Transverse colon (tissue), 4 donors: ENCODE data around the gene RARA.

Experiments used
- POLR2AphosphoS5 ChIP-seq, 3 donors: sonication (generic); formaldehyde crosslinking; IDR thresholded peaks; one replicate each; pipeline ENCODE4 v1.6.1; 2016; ENCODE audit warnings: antibody characterized with exemption in 3 of 3
- TF ChIP-seq, protein P1 (sequence below), 5 experiments: fragments of 200-600 bp in 3 of 5; fragments of 450-650 bp in 2 of 5; sonication (generic) in 3 of 5; IDR thresholded peaks; 1 replicate in 2 of 5; 2 replicates in 3 of 5; pipeline ENCODE4 v1.5.1; 2016 to 2017; ENCODE audit warnings: antibody characterized with exemption in 5 of 5, inconsistent platforms in 3 of 5, mild to moderate bottlenecking in 2 of 5, moderate library complexity in 1 of 5

DNA sequence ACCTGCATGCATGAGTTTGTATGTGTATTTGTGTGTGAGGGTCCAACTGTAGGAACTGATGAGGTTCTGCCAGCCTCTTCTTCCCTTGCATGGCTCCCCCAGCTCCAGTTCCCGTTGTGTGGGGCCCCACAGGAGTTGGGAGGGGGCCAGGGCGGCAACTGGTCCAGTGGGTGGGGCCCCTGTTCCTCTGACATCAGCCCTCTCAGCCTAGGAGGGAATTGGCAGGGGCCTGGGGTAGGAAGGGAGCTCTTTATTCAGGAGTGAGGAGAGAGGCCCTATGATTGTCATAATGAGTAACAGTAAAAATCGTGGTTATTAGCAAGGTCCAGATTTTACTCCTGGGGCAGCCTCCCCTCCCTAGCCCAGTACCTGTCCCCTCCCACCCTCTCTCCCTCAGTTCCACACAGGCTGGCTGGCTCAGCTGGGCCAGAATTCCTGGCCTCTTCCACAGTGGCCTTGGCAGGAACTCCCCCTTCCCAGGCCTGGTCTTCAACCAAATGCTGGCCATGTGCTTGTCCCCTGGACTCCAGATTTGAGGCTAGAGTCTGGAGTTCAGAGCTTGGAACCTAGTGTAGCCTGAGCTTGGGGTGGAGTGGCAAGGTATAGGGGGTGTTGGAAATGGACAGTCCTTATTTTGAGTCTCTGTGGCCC, 18.9 kb downstream of the RARA start:
- TF ChIP-seq, protein P1, sequence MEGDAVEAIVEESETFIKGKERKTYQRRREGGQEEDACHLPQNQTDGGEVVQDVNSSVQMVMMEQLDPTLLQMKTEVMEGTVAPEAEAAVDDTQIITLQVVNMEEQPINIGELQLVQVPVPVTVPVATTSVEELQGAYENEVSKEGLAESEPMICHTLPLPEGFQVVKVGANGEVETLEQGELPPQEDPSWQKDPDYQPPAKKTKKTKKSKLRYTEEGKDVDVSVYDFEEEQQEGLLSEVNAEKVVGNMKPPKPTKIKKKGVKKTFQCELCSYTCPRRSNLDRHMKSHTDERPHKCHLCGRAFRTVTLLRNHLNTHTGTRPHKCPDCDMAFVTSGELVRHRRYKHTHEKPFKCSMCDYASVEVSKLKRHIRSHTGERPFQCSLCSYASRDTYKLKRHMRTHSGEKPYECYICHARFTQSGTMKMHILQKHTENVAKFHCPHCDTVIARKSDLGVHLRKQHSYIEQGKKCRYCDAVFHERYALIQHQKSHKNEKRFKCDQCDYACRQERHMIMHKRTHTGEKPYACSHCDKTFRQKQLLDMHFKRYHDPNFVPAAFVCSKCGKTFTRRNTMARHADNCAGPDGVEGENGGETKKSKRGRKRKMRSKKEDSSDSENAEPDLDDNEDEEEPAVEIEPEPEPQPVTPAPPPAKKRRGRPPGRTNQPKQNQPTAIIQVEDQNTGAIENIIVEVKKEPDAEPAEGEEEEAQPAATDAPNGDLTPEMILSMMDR (IDR thresholded peaks at IDR 0.05): no peak
- no peak for TF ChIP-seq POLR2AphosphoS5 (IDR thresholded peaks at IDR 0.05)
